NCI-H146 (cell line): Measurements from ENCODE around the gene ISM1.

Experiments
- DNase-seq: peaks from one replicate; lab custom pipeline; 2025; lab: John Stamatoyannopoulos, UW

Gene ISM1

GRCh38 chr20:13348311-13349234, 127.5 kb downstream of the ISM1 start:
- DNase-seq = no peak

GRCh38 chr20:13349235-13349604, 128.1 kb downstream of the ISM1 start:
- no peak for DNase-seq
